Subcutaneous adipose tissue (tissue), 4 donors: ENCODE results near the gene ATP6V1C2. TPM values are rescaled to one million over a fixed set of nuclear protein-coding genes. Genes with fewer than 3 reads are reported as not detected.

Experiments
- CTCF ChIP-seq: fragments of 450-650 bp; IDR thresholded peaks from one replicate; pipeline ENCODE4 v1.5.1; 2016; ENCODE audit warnings: low read depth, mild to moderate bottlenecking, control low read depth, antibody characterized with exemption, moderate library complexity
- total RNA-seq, 4 donors: library from RNA; depleted of rRNA; stranded (reverse); fragments of >200 nt; gene quantifications; one replicate each; pipeline ENCODE4 v1.1.0, GENCODE V29; 2016

Gene ATP6V1C2
- total RNA-seq, 4 donors from 2014 or later, result 0.22 to 3.6 (median 2.6) TPM

- no peak for TF ChIP-seq CTCF
Measured at GRCh38 chr2:10688921-10689807, 32.3 kb upstream of the ATP6V1C2 start.

- TF ChIP-seq CTCF, result no peak
Measured at GRCh38 chr2:10691521-10691920, 29.9 kb upstream of the ATP6V1C2 start.

- no peak for TF ChIP-seq CTCF
Measured at GRCh38 chr2:10700078-10700803, 21.2 kb upstream of the ATP6V1C2 start.

GRCh38 chr2:10704034-10704594 is 17.3 kb upstream of the ATP6V1C2 start:
- TF ChIP-seq CTCF, result no peak

GRCh38 chr2:10706033-10706432 is 15.4 kb upstream of the ATP6V1C2 start:
- TF ChIP-seq CTCF, result no peak

GRCh38 chr2:10707831-10708230 is 13.6 kb upstream of the ATP6V1C2 start:
- TF ChIP-seq CTCF, result no peak
